Neuronal stem cell (in vitro differentiated cells): ENCODE measurements around the gene CCL15.

Experiments used
- DNase-seq: peaks from one replicate; pipeline ENCODE4 v3.0.0-alpha.2; 2013; ENCODE audit warnings: low spot score
- H2AFZ ChIP-seq: one replicate; pipeline ENCODE4 v1.6.1; 2013; ENCODE audit warnings: mild to moderate bottlenecking, low read length, inconsistent platforms
- H2AK5ac ChIP-seq: 2 replicates; pipeline ENCODE4 v1.6.1; 2013; ENCODE audit warnings: low read depth, mild to moderate bottlenecking, inconsistent platforms, low read length, moderate library complexity, mixed read lengths
- H2BK120ac ChIP-seq: 2 replicates; pipeline ENCODE4 v1.6.1; 2013; ENCODE audit warnings: low read depth, mild to moderate bottlenecking, inconsistent platforms, low read length, moderate library complexity, mixed read lengths
- H2BK12ac ChIP-seq: one replicate; pipeline ENCODE4 v1.6.1; 2013; ENCODE audit warnings: low read length, inconsistent platforms
- H2BK15ac ChIP-seq: 2 replicates; pipeline ENCODE4 v1.6.1; 2013; ENCODE audit warnings: mild to moderate bottlenecking, low read length, inconsistent platforms, mixed read lengths
- H2BK5ac ChIP-seq: one replicate; pipeline ENCODE4 v1.6.1; 2013; ENCODE audit warnings: inconsistent platforms, mild to moderate bottlenecking, low read length, moderate library complexity
- H3K14ac ChIP-seq: one replicate; pipeline ENCODE4 v1.6.1; 2013; ENCODE audit warnings: low read length, inconsistent platforms
- H3K18ac ChIP-seq: 2 replicates; pipeline ENCODE4 v1.6.1; 2013; ENCODE audit warnings: low read length, inconsistent platforms
- H3K23ac ChIP-seq: 2 replicates; pipeline ENCODE4 v1.6.1; 2013; ENCODE audit warnings: low read depth, mild to moderate bottlenecking, mixed read lengths, low read length, inconsistent platforms; ENCODE audit not compliant: poor library complexity
- H3K27ac ChIP-seq: replicated peaks from 3 replicates; pipeline ENCODE4 v1.5.1; 2013; ENCODE audit warnings: low read length, inconsistent platforms
- H3K27me3 ChIP-seq, 3 experiments: 2 replicates each; pipeline ENCODE4 v1.6.1; 2013; ENCODE audit warnings: low read length in 3 of 3, mild to moderate bottlenecking in 2 of 3, inconsistent platforms in 1 of 3, low read depth in 1 of 3, mixed read lengths in 1 of 3, moderate library complexity in 1 of 3; ENCODE audit not compliant: control insufficient read depth in 3 of 3, insufficient read depth in 3 of 3
- H3K36me3 ChIP-seq, 2 donors: replicated peaks in 1 of 2; 2 replicates each; pipeline ENCODE4 v1.6.1; 2013; ENCODE audit warnings: low read length in 2 of 2; ENCODE audit not compliant: control insufficient read depth in 2 of 2, insufficient read depth in 2 of 2
- H3K4ac ChIP-seq: 2 replicates; pipeline ENCODE4 v1.6.1; 2013; ENCODE audit warnings: inconsistent platforms, mild to moderate bottlenecking, low read length, moderate library complexity
- H3K4me1 ChIP-seq, 2 donors: 1 replicate in 1 of 2; 2 replicates in 1 of 2; pipeline ENCODE4 v1.6.1; 2013; ENCODE audit warnings: low read length in 2 of 2, low read depth in 1 of 2; ENCODE audit not compliant: control insufficient read depth in 2 of 2, insufficient read depth in 1 of 2
- H3K4me2 ChIP-seq: one replicate; pipeline ENCODE4 v1.6.1; 2013; ENCODE audit warnings: mild to moderate bottlenecking, low read length, inconsistent platforms; ENCODE audit not compliant: insufficient read depth, poor library complexity, severe bottlenecking
- H3K4me3 ChIP-seq, 2 donors: 2 replicates each; pipeline ENCODE4 v1.5.1; 2013; ENCODE audit warnings: low read length in 2 of 2, mild to moderate bottlenecking in 2 of 2, inconsistent platforms in 1 of 2, moderate library complexity in 1 of 2
- H3K79me1 ChIP-seq: one replicate; pipeline ENCODE4 v1.6.1; 2013; ENCODE audit warnings: low read depth, mild to moderate bottlenecking, inconsistent platforms, low read length, moderate library complexity
- H3K9ac ChIP-seq: one replicate; pipeline ENCODE4 v1.6.1; 2013; ENCODE audit warnings: mild to moderate bottlenecking, low read depth, low read length, inconsistent platforms; ENCODE audit not compliant: poor library complexity
- H3K9me3 ChIP-seq, 2 donors: replicated peaks in 1 of 2; 2 replicates each; pipeline versions ENCODE3 to v1.6.1; 2013; ENCODE audit warnings: low read length in 2 of 2, mild to moderate bottlenecking in 2 of 2, inconsistent platforms in 1 of 2, low read depth in 1 of 2, mixed read lengths in 1 of 2, moderate library complexity in 1 of 2; ENCODE audit not compliant: control insufficient read depth in 2 of 2, insufficient read depth in 1 of 2
- H4K8ac ChIP-seq: one replicate; pipeline ENCODE4 v1.6.1; 2013; ENCODE audit warnings: low read depth, mild to moderate bottlenecking, inconsistent platforms, low read length, moderate library complexity
- H4K91ac ChIP-seq: one replicate; pipeline ENCODE4 v1.6.1; 2013; ENCODE audit warnings: low read length, low read depth, mild to moderate bottlenecking, inconsistent platforms; ENCODE audit not compliant: poor library complexity
- WGBS, 2 donors: extraction: QIAGEN DNeasy Blood & Tissue Kit; methylation state at CpG; one replicate each; pipeline ENCODE4 v1.1.7; 2013; ENCODE audit warnings: missing lambda C conversion rate in 2 of 2, mixed read lengths in 1 of 2; ENCODE audit not compliant: insufficient read length in 2 of 2, insufficient replicate concordance in 1 of 2; ENCODE audit errors: extremely low coverage in 2 of 2; 5-methylcytosine and 5-hydroxymethylcytosine counted together

Gene CCL15

DNA sequence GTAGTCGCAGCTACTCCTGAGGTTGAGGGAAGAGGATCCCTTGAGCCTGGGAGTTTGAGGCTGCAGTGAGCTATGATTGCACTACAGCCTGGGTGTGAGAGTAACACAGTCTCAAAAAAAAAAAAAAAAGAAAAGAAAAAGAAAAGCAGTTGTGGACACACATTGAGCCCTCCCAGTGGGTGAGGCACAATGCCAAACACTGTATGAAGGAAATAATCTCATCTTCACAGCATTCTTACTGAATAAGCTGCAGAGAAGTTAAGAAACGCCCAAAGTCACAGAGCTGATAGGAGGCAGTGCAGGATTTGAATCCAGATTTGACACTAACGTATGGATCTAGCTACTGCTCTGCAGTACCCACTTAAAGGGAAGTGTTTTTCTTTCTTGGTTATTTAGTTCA is 52.0 kb downstream of the CCL15 start:
- WGBS, 2 donors = no CpG with 5 or more reads among the region's 3 CpGs
- H2AK5ac ChIP-seq = no peak overlapping the region

DNA sequence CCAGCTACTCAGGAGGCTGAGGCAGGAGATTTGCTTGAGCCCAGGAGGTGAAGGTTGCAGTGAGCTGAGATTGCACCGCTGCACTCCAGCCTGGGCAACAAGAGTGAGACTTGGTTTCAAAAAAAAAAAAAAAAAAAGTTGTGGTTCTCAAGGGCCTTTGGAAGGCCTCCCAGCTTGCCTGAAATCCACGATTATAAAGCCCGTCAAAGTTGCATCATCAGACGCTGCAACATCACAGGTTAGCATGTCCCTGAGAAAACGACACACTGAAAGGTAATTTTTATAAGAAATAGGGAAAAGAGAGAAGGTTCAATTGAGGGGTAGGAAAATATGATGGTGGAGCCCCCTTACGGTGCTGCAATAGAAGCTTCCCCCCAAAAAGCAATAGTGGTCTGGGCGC is 53.3 kb downstream of the CCL15 start:
- no peak overlapping the region for H2AFZ ChIP-seq

More for the DNA sequence above, 52.0 kb downstream of the CCL15 start:
- Histone ChIP-seq H3K18ac (no peak overlapping the region), H3K79me1 (no peaks in the 10 kb centered on the region), H2BK15ac (no peak overlapping the region), H2AFZ (no peak overlapping the region), H3K23ac (no peak overlapping the region), H3K27me3 (peaks cover 0 to 4% (median 0%) of the 10 kb centered on the region in 3 experiments), H3K4me1 (peaks cover 0 to 3% of the 10 kb centered on the region in 2 donors), H3K14ac (no peak overlapping the region), H3K9me3 (no peaks in the 10 kb centered on the region), H3K9ac (no peak overlapping the region), H2BK120ac (no peak overlapping the region), H3K4me3 (no peak overlapping the region), H3K36me3 (no peaks in the 10 kb centered on the region), H2BK12ac (no peak overlapping the region), H2BK5ac (no peak overlapping the region), H3K4me2 (no peak overlapping the region), H3K27ac (no peak overlapping the region), H3K4ac (no peak overlapping the region), H4K8ac (no peak overlapping the region), H4K91ac (no peak overlapping the region)
- no peak for DNase-seq

More for the DNA sequence above, 53.3 kb downstream of the CCL15 start:
- Histone ChIP-seq H2BK5ac (no peak overlapping the region), H2BK15ac (no peak overlapping the region), H2BK120ac (no peak overlapping the region), H3K4me2 (no peak overlapping the region), H2AK5ac (no peak overlapping the region), H3K14ac (no peak overlapping the region), H3K27me3 (peaks cover 0 to 4% (median 0%) of the 10 kb centered on the region in 3 experiments), H3K4ac (no peak overlapping the region), H3K36me3 (no peaks in the 10 kb centered on the region), H3K9ac (no peak overlapping the region), H3K27ac (no peak overlapping the region), H3K9me3 (no peaks in the 10 kb centered on the region), H4K8ac (no peak overlapping the region), H4K91ac (no peak overlapping the region), H3K4me1 (no peaks in the 10 kb centered on the region), H3K23ac (no peak overlapping the region), H3K4me3 (no peak overlapping the region), H2BK12ac (no peak overlapping the region), H3K18ac (no peak overlapping the region), H3K79me1 (no peaks in the 10 kb centered on the region)
- WGBS, 2 donors = no CpG with 5 or more reads among the region's 7 CpGs
- DNase-seq = no peak
